NCI-H1436 (cell line): ENCODE results near the gene MCU.
"Not testable (repeated sequence)": the region's sequence is repeated elsewhere in the genome, so short reads cannot be mapped to it uniquely, and the experiment has no call there.

Experiments used
- DNase-seq: peaks from one replicate; lab custom pipeline; 2025; lab: John Stamatoyannopoulos, UW

MCU gene

DNA sequence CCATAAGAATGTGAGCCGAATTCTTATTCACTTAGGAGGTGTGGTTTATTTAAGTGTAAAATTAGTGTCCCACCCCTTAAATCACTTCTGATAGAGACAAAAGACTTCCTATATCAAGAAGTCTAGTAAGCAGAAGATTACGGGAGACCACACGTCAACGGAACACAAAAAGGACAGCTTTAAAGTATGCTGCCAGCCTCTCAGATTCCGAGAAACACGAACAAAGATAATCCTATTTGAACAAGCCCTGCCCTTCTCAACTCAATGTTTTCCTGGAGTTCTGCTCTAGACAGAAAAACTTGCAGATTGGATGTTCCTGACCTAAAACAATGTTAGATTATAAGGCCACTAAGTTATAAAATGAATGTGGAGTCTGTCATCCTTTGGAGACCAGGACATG, 4.9 kb upstream of the MCU start:
- DNase-seq: no peak

DNA sequence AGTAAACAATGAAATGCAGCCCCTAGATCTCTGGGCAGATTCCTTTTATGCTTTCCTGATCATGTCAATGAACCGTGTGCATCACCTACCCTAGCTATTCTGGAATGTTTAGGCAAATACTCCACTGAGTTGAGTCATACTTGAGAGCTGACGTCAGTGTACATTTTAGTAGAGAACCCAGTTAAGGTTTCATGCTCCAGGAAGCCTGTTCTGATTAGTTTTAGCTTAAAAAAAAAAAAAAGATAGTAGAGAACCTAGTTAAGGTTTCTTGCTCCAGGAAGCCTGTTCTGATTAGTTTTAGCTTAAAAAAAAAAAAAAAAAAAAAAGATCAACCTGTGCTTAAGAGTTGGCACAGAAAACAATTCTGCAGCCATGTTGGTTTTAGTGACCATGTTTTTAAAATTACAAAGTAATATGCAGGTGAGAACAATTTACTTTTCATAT, 3.7 kb upstream of the MCU start:
- DNase-seq: no peak

DNA sequence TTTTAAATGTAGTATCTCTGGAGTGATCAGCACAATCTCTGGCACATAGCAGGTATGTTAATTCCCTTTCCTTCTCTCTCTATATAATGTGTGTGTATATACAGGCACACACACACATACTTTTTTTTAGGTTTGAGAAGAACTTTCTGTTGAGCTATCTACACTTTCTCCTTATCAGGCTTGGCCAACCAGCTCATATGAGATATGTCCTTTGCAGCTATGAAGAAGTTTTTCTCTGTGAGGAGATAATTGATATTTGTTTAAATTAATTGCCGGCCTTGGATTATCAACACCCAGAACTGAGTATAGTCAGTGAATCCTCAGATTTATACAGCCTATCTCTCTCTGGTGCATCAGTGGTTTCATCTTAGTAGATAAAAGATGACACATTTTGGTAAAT, 2.3 kb upstream of the MCU start:
- DNase-seq: no peak

DNA sequence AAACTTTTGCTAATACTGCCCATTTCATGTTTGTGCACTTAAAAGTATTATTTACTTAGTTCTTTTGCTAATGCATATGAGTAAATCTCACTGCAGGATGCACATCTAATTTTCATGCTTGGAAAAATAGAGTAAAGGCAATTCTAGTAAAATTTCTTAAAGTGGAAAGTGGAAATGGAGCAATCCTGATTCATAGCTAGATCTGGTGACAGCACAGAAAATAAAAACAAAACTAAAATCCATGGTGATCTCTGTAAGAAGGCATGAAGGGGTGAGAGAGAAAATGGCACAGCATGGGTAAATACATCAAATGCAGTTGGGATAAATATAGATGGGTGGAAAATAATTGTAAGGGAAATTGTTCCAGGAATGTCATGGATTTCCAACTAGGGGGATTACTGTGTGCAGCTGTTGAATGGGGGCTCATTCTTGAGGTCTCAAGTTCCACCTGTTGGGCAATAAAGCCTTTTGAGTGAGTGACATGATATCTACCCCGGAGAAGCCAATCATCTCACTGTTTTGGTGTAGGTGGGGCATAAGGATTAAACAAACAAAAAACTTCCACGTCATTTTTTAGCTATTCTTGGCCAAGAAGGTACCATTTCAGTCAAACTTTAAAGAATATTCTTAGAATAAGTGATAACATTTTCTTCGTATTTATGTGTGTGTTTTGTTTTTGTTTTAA, 1.7 kb upstream of the MCU start:
- no peak for DNase-seq

DNA sequence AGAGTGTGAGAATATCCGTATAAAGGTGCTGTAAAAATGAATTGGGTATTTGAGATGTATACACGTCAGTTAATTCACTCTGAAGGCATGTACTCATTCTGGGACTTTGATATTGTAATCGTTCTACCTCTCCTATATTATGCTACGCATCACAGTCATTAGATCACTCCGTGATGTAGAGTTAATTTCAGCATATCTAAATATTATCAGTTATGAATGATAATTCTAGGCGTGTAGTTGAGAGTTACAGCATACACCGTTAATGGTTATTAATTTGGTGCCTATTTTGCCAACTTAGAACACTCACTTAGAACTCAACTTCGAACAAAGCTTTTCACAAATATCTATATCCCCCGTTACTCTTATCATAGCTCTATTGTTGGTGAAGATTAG, 477 bp upstream of the MCU start:
- no peak for DNase-seq

DNA sequence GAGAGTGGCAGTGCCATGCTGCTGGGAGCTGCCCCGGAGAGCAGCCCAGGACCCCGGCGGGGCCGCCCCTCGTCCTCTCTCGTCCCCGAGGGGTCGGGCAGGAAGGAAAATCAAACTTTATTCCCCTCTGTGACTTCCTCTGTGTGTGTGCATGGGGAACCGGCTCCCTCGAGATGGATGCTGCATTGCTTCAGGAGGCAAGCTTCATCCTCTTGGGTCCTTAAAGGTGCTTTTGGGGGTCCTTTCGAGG, 726 bp downstream of the MCU start:
- no peak for DNase-seq

DNA sequence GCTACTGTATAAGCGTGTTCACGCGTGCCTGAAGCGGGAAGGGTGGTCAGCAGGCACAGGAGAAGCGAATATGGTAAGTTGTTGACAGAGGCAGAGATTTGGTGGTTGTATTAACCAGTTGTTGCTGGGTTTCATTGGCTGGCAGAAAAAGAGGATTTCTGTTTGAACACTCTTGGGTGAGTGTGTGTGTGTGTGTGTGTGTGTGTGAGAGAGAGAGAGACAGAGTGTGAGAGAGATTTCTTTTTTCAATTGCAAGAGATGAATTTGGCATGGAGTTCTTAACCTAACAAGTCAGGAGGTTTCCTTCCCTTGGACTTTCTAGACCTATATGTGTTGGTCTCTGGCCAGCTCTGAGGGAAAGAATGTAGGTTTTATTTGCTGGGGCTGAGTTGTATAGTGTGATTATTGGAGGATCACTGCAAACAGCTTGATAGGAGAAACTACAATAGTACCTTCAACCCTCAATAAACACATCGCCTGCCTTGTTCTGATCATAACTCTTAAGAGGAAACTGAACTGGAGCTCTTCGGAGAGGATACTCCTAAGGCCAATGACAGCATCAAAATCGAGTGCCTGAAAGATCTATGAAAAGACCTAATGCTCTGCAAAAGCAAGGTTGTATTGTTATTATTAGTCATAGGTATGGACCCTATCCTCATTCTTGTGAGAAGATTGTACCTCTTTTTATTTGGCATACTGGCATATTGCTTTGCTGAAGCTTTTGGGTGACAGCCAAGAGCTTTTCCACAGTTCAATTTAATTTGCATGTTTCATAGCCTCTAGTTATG, 1.2 kb downstream of the MCU start:
- DNase-seq: no peak

DNA sequence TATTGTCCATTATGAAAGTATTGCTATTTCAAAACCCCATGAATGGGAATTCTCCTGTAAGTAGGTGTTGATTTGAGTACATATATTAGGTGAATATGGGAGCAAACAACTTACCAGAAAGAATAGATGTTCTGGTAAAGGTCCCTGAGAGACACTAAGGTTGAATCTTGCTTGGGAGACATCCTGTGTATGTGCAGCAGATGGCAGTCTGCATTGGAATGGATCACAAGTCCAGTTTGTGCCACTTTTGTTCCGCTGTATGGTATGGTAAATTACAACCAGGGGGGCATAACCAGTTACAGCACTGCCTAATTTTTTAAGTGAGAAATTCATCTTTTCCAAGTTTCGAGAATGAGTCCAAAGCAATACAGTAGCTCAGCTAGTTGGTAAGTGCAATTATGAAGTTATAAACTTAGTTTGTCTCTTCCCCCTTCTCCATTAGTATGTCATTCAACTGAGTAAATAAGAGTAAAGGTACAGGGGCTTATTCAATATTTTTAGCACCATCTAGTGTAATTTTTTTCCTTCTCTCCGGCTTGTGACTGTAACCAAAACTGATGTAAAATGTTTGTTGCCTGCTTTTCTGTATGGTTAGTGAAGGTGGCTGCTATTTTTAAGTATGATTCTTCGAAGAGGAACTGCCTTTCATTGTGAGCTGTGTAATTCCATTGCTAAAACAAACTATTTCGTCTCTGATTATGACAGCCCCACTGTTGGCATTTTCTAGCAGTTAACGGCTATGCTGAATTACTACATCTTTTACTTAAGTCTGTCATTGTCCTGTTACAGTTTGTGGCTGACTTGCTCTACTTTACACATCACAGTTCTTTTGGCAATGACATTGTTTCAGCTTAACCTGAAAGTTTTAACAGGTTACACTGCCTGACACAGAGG, 2.8 kb downstream of the MCU start:
- no peak for DNase-seq

DNA sequence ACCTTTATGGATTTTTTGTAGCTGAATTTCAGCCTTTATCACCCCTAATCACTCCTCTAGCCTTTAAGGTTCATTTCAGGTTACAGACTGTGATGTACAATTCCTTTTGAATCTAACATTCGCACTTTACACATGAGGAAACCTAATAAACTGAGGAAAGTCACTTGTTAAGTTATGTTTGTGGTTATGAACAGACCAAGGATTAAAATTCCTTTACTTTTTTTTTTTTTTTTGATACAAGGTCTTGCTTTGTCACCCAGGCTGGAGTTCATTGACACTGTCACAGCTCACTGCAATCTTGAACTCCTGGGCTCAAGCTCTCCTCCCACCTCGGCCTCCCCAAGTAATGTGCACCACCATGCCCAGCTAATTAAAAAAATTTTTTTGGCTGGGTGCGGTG, 3.6 kb downstream of the MCU start:
- DNase-seq: no peak

DNA sequence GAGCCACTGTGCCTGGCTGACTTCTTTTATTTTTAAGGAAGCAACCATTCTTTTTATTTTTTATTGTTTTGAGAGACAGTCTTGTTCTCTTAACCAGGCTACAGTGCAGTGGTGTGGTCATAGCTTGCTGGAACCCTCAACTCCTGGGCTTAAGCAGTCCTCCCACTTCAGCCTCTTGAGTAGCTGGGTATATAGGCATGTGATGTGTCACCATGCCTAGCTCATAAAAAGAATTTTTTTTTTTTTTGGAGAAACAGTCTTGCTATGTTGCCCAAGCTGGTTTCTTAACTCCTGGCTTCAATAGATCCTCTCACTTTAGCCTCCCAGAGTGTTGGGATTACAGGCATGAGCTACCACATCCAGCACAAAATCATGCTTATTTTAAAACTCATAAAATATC, 5.8 kb downstream of the MCU start:
- DNase-seq: no peak

DNA sequence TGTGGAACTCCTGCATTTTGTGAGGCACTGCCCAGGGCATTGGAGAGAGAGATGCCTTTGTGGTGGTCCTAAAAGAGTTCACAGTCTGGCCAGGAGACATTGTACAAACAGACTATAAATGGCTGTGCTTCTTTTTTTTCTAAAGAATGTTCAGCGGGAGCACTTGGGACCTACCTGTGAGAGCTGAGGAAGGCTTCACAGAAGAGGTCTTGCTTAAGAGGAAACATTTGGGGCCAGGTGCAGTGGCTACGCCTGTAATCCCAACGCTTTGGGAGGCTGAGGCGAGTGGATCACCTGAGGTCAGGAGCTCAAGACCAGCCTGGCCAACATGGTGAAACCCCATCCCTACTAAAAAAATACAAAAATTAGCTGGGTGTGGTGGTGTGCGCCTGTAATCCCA, 10.5 kb downstream of the MCU start:
- not testable (repeated sequence) for DNase-seq

DNA sequence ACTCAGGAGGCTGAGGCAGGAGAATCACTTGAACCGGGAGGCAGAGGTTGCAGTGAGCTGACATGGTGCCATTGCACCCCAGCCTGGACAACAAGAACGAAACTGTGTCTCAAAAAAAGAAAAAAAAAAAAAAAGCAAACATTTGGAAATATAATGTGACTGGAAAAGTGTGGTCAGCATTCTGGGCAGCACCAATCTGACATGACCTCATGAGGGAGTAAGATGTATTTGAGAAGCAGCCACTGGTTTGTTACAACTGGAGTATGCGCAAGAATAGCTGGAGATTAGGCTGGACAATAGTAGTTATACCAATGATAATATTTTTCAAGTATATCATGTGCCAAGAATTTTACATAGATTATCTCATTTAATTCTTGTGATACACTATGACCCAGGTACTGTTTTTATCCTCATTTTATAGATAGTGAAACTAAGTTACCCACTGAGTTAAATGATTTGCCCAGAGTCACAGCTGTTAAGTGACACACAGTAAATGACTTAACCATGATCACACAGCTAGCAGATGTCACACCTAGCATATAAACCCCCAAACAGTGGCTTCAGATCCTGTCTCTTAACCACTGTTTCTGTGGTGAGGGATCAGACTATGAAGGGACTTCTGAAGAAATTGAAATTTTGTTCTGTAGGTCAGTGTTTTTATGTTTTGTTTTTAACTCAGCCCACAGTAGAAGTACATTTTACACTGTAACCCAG, 11.1 kb downstream of the MCU start:
- no peak for DNase-seq

DNA sequence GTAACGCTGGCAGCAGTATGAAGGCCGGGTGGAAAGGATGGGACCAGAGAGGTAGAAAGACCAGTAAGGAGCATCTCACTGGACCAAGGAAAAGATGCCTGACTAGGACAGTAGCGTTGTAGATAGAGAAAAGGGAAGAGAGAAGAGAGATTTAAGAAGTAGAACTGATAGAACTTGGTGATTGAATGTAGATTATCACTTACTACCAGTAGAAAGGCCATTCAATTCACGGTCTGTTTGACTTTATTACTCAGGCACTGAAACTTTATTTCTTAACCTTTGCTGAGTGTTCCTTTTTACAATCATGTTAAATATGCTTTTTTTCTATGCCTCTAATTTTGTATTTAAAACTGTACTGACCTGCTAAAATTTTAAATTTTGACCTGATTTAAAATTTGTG, 12.2 kb downstream of the MCU start:
- no peak for DNase-seq

DNA sequence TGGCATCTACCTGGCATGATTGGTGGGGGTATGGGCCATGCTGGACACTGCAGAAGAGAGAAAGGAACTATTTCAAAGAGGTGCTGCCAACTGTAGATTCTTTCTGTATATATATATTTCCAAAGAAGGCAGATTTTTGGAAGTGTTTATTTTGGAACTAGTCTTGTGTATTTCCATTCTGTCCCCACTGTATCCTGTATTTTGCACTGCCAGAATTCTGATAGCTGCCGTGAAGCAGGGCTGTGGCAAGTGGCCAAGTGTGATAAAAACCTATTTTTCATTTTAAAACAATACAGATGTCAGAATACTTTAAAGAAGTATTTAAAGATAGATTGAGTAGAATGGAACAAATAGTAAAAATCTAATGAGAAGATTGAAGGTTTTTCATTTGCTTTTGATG, 17.1 kb downstream of the MCU start:
- no peak for DNase-seq

DNA sequence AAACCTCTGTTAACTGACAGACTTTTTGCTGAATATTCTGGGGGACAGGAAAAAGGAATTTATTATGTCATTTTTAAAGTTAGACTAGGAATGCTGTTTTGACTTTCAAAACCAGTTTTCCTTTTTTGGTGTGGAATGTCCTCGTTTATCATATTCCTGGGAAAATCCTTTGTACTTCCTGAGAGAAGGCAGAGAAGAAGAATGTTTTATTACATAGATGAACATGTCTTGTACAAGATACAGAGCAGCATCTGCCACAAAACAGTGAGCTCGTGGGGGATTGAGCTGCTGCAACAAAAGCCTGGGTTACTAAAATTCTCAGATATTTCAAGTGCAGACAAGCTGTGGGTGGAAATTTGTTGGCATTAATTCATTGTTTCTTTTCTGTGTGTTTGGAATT, 20.2 kb downstream of the MCU start:
- no peak for DNase-seq

DNA sequence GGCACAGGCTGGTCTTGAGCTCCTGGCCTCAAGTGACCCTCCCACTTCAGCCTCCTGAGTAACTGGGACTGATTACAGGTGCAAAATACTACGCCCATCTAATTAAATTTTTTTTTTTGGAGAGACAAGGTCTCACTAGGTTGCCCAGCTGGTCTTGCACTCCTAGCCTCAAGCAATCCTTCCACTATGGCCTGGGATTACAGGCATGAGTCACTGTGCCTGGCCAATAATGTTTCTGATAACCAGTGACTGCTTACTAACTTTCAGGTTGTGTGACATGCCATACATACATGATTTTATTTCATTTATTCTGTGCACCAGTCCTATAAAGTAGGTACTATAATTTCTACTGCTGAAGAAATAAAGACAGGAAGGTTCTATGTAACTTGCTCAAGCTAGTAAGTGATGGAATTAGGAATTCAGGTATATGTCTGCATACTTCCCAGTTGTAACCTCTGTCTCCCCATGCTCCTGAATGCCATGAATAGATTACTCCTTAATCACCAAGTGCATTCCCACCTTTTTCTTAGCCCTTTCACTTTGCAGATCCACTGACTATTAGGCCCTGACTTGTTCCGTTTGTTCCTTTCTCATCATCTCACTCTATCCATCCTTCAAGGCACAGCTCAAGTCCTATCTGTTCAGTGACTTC, 28.1 kb downstream of the MCU start:
- no peak for DNase-seq

DNA sequence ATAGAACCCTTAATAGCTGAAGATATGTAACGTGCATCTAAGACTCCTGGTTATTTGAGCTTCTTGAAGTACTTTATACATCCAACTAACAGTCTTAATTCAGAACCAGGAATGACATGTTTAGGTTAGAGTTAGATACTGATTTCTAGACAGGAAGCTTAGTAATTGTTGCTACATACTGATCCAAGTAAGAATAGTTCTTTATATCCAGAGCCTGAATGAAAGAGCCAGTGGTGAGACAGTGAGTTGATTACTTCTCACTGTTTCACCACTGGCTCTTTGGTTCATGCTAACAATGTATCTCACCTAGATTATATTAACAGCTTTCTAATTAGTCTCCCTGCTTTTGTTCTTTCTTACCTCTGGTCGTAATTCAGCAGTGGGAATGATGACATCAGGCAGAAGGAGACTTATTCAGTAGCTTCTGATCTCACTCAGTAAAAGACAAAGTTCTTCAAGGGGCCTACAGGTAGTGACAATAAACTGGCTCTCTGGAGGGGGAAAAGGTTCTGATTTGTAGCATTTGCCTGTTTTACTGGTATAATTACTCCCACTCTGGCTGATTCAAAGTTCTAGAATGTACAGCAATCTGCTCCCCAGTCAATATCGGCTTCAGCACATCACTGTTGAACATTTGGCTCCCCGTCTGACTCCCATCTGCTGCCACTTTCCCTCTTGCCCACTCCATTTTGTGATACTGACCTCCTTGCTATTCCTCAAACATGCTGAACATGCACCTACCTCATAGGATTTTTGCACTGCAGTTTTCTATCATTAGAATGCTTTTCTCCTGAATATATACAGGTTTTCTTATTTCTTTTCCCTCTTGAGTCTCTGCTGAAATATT, 29.1 kb downstream of the MCU start:
- DNase-seq: no peak

DNA sequence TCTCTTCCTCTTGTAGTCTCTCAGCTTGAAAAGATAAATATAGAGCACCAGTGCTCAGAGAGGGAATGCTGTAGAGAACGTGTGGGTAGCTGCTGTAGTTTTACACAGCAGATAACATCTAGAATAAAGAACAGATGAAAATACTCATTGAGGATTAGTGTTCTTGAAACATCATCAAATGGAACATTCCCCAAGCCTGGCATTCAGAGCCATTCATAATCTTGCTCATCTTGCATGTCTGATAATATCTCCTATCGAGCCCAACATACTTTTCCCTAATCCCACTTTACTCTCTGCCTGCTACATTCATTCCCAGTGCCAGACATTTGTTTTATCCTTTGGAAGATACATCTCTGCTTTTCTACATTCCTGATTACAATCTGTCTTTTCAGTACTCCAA, 35.2 kb downstream of the MCU start:
- no peak for DNase-seq

DNA sequence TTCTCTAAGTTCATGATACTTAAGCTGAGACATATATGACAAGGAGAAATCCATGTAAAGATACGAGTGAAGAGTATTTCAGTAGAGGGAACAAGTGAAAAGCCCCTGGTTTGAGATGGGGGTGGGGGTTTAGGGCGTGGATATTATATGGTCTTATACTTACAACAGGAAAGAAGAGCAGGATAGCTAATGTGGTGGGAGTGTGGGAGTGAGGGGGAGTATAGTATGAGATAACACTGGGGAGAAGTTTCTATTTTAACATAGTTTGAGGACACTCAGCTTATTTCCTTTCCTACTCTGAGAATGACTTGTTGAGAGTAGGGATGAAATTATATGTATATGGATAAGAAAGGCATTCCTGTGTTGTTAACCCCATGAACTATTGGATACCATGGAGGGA, 36.5 kb downstream of the MCU start:
- DNase-seq: no peak

DNA sequence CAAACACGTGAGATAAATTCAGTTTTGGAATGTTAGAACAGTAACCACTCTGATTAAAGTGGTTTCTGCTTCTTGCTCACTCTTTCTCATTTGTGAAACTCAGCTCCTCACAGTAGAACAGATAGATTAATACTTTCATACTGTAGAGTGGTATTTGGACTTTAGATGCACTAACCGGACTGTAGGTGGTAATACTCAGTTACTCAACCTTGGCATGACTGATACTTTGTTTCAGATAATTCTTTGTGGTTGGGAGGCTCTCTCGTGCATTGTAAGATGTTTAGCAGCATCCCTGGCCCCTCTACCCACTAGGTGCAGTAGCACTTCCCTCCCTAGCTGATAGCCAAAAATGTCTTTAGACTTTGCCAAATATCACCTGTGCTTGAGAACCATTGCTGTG, 37.6 kb downstream of the MCU start:
- DNase-seq: no peak

DNA sequence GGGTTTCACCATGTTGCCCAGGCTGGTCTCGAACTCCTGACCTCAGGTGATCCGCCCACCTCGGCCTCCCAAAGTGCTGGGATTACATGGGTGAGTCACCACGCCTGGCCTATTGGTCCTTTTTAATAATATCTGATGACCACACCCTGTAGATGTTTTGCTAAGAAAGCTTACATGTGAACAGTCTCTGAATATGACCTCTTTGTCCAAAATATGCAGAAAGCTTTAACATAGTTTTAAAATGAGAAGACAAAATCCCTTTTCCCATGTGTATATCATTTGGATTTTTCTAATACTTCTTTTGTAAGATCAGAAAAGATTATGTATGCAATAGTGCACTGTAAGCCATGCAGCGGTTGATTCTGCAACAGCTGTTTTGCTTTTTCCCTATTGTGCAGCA, 38.5 kb downstream of the MCU start:
- DNase-seq: no peak
